Activated CD4-positive, alpha-beta T cell treated with anti-CD3 and anti-CD28 coated beads, Interleukin-2, amount 50 U/mL, for 24 hours (primary cell): ENCODE results near the gene ZNF799.
"Not testable (repeated sequence)": the region's sequence is repeated elsewhere in the genome, so short reads cannot be mapped to it uniquely, and the experiment has no call there.

Experiments used
- DNase-seq, 2 donors: peaks; one replicate each; pipeline ENCODE4 v3.0.0-alpha.2; 2020; ENCODE audit warnings: low read depth in 1 of 2, low spot score in 1 of 2

Gene ZNF799

DNA sequence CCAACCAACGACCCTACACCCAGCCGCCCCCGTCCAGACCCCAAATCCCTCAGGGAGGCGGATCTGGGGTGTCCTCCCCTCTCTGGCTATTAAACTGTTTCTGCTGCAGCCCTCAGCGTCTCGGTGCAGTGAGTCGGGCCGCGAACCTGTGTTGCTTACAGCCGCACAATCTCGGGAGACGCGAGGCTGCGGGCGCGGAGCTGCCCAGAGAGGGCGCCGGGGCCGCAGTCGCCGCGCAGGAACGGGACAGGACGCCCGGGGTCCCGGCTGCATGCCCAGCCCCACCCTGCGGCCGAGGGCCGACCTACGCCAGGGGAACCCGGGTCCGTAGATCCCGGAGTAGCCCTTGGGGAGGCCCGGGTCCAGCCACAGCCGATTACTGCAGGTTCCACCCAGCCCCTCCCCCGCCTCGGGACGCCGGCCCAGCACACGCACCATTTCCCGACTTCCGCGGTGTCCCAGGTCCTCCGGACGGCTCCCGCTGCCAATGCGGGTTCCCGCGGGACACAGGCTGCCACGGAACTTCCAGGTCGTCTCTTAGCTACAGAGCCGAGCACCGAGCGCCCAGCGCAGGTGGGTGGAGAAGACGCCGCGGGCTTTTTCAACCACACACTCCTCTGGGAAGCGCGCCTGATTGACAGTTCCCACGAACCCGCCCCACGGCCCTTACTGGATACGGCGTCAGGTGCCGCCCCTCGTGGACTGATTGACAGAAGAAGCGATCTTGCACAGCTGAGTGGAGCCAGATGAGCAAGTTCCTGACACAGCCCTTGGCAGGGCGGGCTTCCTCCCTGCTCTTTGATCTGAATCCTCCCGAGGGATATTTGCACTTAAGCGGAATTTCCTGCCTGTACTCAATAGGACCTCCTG is at the start of gene ZNF799:
Gene ZNF799 (minus strand): TSS at position 639 of the 870 bp plus-strand sequence. CDS start 201 bp downstream, at position 438.
- peak; percentile 63 to 88 for DNase-seq

- DNase-seq, result no peak
These were observed 49.8 kb upstream of the ZNF799 start for GRCh38 chr19:12450844-12451243.

DNA sequence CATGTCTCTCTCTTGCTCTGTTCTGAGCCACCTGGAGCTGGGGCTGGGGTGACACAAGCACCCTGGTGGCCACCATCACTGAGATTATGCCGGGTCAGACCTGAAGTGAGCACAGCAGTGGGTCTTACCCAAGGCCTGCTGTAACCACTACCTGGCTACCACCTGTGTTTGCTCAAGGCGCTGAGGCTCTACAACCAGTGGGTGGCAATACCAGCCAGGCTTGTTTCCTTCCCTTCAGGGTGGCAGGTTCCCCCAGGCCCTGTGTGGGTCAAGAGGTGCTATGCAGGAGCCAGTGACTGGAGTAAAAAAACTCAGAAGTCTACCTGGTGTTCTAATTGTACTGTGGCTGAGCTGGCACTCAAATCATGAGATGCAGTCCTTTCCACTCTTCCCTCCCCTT is 47.7 kb upstream of the ZNF799 start:
- DNase-seq, result no peak

- peak; percentile 97 to 99 for DNase-seq
These were observed 39.7 kb upstream of the ZNF799 start, which contains the start of gene ZNF443 for GRCh38 chr19:12440541-12441316. ZNF443 (minus strand) TSS chr19:12441021; CDS start chr19:12440914, 107 bp downstream.

DNA sequence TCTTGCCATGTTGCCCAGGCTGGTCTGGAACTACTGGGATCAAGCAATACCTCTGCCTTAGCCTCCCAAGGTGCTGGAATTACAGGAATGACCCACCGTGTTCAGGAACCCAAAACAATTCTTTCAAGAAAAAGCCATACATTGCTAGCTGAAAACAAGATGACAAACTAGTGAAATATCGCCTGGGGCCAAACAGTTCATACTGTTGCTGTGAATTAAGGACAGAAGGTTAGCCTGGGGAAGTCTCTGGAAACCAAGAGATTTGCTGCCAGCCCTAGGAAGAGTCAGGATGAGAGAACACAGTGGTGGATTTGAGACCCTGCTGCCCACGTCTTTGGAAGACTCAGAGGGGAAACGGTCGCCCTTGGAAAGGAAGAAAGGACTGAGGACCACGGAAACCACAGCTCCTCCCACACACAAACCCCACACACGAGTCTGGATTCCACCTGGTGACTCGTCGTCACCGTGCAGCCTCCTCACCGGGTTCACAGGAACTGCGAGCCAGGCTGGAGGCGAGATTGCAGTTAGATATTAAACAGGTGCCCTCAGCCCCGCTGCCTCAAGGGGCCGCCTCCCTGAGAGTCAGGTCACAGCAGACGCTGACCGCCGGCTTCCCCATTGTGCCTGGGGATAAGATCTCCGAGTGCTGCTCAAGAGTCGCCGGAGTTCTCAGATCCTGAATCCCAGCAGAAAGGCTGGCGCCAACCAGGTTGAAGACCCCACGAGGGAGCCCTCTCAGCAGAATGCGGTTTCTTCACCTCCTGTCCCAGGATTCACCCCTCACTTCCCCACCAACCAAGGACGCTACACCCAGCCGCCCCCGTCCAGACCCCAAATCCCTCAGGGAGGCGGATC is 38.8 kb upstream of the ZNF799 start:
- DNase-seq, result peak; percentile 16 to 20

DNA sequence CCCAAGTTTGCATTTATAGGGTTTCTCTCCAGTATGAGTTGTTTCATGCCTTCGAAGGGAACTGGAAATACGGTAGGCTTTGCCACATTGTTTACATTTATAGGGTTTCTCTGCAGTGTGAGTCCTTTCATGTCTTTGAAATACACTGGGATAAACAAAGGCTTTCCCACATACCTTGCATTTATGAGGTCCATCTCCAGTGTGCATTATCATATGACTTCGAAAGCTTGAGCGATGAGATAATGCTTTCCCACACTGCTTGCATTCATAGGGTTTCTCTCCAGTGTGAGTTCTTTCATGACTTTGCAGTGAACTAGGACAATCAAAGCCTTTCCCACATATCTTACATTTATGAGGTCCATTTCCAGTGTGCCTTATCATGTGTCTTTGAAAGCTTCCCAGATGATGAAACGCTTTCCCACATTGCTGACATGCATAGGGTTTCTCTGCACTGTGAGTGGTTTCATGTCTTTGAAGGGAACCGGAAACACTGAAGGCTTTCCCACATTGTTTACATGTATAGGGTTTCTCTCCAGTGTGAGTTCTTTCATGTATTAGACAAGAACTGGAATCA is 29.7 kb upstream of the ZNF799 start:
- DNase-seq, result not testable (repeated sequence)

GRCh38 chr19:12425888-12426274 is 24.8 kb upstream of the ZNF799 start:
- DNase-seq, result no peak

GRCh38 chr19:12425236-12425887 is 24.3 kb upstream of the ZNF799 start:
- DNase-seq, result no peak

DNA sequence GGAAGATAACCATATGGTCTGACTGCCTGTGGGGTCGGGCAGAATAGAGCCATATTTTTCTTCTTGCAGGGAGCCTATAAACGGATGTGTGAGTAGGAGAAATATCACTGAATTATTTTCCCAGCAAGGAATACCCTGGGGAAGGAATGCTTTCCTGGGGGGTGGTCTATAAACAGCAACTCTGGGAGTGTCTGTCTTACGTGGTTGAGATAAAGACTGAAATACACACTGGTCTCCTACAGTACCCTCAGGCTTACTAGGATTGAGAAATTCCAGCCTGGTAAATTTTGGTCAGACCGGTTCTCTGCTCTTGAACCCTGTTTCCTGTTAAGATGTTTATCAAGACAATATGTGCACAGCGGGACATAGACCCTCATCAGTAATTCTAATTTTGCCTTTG is 16.2 kb upstream of the ZNF799 start:
- DNase-seq, result not testable (repeated sequence)

- no peak for DNase-seq
These were observed 10.8 kb upstream of the ZNF799 start for GRCh38 chr19:12411893-12412292.

DNA sequence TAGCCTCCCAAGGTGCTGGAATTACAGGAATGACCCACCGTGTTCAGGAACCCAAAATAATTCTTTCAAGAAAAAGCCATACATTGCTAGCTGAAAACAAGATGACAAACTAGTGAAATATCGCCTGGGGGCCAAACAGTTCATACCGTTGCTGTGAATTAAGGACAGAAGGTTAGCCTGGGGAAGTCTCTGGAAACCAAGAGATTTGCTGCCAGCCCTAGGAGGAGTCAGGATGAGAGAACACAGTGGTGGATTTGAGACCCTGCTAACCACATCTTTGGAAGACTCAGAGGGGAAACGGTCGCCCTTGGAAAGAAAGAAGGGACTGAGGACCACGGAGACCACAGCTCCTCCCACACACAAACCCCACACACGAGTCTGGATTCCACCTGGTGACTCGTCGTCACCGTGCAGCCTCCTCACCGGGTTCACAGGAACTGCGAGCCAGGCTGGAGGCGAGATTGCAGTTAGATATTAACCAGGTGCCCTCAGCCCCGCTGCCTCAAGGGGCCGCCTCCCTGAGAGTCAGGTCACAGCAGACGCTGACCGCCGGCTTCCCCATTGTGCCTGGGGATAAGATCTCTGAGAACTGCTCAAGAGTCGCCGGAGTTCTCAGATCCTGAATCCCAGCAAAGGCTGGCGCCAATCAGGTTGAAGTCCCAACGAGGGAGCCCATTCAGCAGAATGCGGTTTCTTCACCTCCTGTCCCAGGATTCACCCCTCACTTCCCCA is 1.0 kb downstream of the ZNF799 start:
- DNase-seq, result peak in 1 of 2 donors; percentile 1

DNA sequence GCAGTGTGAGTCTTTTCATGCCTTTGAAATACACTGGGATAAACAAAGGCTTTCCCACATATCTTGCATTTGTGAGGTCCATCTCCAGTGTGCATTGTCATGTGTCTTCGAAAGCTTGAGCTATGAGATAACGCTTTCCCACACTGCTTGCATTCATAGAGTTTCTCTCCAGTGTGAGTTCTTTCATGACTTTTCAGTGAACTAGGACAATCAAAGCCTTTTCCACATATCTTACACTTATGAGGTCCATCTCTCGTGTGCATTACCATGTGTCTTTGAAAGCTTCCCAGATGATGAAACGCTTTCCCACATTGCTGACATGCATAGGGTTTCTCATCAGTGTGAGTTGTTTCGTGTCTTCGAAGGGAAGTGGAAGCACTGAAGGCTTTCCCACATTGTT is 9.9 kb downstream of the ZNF799 start:
- not testable (repeated sequence) for DNase-seq

- DNase-seq, result not testable (repeated sequence)
These were observed 14.7 kb downstream of the ZNF799 start for GRCh38 chr19:12386365-12386764.

- DNase-seq, result no peak
These were observed 20.7 kb downstream of the ZNF799 start for GRCh38 chr19:12380444-12380737.

DNA sequence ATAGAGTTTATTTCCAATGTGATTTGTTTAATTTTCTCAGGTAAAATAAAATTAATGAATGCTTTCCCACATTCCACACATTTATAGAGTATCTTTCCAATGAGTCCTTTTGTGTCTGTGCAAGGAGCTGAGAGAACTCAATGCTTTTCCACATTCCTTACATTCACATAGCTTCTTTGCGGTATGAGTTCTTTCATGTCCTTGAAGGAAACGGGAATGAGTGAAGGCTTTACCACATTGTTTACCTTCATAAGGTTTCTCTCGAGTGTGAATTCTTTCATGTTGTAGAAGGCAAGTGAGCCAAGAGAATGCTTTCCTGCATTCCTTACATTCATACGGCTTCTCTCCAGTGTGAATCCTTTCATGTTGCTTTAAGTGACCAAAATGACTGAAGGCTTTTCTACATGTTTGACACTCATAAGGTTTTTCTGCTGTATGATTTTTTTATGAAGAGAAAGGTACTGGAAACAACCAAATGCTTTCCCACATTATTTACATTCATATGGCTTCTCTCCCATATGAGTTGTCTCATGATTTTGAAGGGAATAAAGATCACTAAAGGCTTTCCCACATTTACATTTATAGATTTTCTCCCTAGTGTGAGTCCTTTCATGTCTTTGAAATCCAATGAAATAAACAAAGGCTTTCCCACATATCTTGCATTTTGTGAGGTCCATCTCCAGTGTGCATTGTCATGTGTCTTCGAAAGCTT is 21.2 kb downstream of the ZNF799 start:
- no peak for DNase-seq

GRCh38 chr19:12374026-12374425 is 27.0 kb downstream of the ZNF799 start:
- DNase-seq, result no peak

DNA sequence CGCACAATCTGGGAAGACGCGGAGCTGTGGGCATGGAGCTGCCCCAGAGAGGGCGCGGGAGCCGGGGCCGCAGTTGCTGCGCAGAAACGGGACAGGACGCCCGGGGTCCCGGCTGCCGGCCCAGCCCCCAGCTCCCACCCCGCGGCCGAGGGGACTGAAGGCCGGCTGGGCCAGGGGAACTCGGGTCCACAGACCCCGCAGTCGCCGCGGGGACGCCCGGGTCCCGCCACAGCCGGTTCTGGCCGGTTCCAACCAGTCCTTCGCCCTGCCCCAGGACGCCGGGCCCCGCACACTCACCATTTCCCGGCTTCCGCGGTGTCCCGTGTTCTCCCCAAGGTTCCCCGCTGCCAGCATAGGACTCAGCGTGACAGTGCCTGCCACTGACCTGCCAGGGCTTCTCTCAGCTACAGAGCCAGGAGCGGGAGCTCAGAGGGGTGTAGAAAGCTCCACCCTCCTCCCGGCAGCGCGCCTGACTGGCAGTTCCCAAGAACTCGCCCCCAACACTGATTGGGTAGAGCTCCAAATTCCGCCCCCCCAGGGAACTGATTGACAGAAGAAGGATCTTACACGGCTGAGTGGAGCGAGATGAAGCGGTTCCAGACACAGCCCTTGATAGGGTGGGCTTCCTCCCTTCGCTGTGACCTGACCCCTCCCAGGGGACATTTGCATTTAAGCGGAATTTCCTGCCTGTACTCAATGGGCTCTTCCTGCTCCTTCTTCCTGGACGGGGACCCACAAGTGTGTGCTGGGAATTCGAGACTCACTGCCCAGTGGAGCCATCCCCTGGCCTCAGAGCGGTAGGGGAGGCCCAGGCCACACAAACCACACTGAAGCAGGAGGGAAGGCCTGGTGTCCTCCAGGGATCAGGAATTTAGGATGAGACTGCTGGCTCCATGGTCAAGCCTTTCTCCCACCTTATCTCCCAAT is 35.6 kb downstream of the ZNF799 start, which contains the start of gene ZNF442:
Gene ZNF442 (minus strand): TSS at position 448 of the 927 bp plus-strand sequence. CDS start 2,052 bp downstream, outside the sequence.
- peak; percentile 60 to 90 for DNase-seq
